G401.6 (cell line): ENCODE data around the gene LRRC4.

Experiments used
- FAIRE-seq: peaks from 2 replicates; lab custom pipeline; 2012; peaks lifted over from hg19 to GRCh38; lab: Jason Lieb, UNC

LRRC4 gene

DNA sequence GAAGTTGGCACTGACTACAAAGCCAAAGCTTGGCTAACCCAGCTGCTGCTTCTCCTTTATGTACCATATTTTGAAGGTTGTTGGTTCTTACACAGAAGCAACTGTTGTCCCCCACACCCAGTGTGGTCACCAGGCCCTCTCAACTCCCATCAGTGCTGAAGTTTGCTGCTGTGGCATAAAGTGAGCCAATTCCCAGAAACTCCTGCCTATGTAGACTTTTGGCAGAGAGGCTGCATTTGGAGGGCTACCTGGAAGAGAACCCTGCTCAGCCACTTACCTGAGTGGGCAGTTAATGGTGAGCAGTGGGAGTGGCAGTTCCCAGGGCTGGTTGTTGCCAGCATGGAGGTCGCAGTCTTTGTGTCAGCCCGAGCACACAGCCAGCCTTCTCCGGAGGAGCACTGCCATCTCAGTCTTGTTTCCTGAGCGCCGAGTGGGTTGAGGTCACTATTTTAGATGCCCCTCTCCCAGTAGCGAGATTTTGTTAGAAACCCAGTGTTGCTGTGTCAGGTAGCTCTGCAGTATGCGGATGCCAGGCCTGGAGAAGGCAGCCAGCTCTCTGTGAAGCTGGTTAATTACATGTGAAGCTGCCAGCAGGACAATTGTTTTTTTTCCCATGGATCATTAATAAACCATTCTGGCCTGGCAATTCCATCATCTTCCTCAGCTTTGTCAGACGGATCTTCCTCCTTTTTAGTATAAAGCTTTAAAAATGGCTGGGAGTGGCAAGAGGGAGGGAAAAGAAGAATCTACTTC is 24.5 kb downstream of the LRRC4 start:
- FAIRE-seq: no peak

DNA sequence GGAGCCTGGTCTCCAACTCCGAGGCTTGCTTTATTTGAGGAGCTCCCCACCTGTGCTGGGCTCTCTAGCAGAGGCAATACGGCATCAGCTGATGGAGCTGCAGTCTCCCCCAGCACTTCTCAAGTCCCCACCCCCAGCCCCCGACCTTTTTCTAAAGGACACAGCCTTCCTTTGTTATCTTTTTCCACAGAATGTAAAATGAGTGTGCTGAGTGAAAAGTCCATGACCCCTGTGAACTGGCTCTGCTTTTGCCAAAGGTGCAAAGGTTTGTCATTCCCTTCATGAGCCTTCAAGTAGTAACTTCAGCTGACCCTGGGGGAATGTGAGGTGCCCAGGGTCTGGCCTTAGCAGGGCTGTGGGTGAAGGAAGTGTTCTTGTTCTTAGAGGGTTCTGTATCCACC is 25.5 kb downstream of the LRRC4 start:
- FAIRE-seq: no peak

DNA sequence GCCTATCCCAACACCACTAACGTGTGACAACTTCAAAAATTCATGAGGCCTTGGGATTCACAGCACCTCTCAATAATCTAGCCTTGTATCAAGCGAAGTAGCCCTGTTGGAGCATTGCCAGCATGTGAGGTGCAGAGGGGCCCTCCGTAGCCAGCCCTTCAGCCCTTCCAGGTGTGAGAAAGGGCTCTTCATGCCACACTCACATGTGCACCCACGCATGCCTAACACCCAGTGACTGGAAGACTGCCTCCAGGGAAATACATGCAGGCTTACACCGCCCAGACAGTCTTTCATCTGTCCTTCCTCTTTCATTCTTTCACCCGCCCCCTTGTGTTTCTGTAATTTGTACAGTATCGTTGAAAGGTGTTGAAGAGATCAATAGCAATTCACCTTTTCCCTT is 26.1 kb downstream of the LRRC4 start:
- FAIRE-seq: no peak

DNA sequence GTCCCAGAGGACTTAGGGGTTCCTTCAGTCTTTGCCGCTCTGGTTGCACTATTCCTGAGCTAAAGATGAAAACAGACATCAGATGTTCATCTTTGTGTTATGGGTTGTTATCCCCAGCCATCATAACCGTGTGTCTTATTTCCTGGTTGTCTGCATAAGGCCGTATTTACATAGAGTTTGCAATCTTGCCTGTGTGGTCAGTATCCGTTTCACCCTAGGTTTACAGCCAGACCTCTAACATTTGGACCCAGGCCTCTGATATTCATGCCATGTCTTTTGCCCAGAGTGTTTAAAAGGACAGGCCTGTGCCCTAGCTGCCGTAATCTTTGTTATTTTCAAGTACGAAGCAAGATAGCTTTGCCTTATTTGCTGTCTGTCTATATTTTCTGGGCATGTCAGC is 26.6 kb downstream of the LRRC4 start:
- no peak for FAIRE-seq

DNA sequence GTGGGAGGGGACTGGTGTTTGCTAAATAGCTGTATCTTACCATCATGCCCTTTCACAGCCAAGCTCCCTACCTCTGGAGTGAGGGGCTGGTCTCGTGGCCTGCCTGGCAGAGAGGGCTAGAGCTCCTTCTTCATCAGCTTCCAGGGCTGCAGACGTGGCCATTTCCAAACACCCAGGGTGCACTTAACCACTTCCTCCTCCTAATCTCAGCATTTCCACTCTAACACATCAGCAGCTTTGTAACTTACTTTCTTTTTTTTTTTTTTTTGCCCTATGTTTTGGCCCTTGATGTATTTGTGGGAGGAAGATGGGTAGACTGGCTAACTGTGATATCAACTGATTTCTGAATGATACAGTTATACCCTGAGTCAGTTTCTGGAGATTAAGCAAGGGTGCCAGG is 27.4 kb downstream of the LRRC4 start:
- FAIRE-seq: no peak

DNA sequence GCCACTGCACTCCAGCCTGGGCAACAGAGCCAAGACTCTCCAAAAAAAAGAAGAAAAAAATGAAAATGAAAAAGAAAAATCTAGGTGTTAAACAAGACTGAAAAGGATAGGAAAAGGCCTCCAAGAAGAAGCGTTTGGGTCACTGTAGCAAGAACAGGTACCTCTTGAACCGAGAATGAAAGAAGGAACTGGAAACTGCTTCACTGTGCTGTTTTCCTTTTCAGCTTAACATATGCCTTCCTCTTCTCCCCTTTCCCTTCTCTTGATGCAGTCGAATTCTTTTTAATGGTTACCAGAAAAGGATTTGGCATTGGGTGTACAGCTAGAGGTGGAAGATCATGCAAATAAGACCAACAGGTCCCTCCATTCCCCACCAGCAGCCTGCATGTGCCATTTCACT is 28.1 kb downstream of the LRRC4 start:
- no peak for FAIRE-seq

DNA sequence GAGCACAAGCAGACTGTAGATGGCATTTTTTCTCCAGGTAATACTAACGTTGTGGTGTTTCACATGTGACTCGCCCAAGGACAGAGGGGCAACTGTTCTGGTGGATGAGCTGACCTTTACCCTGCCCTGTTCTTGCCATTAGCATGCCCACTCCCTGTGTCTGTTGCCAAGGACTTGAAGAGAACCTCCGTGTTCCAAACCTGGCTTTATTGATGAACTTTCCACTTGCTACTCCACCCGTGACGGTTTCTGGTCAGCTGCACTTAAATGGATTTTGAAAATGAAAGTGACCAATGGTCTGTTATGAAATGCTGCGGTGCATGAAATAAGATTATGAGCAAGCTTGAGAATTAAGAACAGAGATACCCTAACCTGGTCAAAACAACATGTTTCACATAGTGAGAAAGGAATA is 30.4 kb downstream of the LRRC4 start:
- FAIRE-seq: no peak

DNA sequence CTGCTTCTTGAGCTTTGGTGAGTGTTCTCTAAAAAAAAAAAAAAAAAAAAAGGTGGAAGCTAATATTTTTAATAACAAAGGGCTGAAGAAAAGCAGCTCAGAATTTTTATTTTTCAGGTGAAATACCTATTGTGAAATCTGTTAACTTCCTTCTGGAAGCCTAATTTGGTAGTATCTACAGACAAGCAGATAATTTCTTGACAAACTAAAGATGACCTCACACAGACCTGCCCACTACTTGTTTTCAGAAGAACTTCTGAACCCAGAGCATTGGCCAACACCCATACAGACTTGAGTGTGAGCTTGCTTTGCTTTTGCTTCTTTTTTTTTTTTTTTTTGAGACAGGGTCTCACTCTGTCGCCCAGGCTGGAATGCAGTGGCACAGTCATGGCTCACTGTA is 31.2 kb downstream of the LRRC4 start:
- no peak for FAIRE-seq

DNA sequence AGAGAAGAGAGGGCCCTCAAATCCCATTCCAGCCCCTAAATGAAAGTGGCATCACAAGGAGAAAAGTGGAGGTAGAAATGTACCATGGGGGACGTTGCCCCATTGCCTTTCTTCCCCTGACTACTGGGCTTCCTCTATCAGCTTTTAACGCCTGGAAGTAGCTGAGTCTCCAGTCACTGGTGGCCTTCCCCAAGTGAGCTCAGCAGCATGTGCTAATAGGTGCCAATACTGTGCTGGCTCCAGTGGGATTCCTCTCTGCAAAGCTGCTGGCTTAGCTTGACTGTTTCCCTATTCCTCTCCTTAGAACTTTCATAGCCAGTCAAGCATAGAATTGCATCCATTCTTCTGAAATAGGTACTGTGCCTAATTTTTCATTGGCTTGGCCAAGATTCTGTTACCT is 32.6 kb downstream of the LRRC4 start:
- FAIRE-seq: no peak

DNA sequence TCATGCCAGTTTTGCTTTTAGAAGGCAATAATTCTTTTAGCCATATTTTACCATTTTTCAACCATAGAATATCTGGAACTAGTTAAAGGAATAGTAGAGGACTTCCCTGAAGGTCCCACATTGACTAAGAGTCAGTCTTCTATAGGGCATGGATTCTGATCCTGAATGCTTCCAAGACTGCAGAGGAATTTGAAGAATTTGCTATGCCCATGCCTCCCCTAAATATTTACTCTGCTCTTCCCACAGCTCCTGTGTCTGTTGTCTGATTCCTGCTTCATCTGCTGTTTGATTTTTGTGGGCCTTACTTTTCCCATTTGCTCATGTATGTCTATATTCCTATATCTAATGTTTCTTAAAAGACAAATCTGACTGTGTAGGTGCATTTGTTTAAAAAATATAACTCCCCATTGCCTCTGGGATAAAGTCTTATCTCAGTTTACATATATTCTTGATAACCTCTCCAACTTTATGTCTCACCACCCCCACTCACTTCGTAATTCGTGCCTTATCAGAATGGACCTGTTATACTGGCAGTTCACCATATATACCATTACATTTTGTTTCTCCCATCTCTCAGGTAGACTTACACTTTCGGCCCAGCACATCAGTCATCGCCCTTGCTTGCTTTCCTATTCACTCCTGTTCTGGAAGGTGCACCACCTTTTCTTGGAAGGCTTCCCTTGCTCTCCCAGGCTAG is 33.9 kb downstream of the LRRC4 start:
- FAIRE-seq: no peak

DNA sequence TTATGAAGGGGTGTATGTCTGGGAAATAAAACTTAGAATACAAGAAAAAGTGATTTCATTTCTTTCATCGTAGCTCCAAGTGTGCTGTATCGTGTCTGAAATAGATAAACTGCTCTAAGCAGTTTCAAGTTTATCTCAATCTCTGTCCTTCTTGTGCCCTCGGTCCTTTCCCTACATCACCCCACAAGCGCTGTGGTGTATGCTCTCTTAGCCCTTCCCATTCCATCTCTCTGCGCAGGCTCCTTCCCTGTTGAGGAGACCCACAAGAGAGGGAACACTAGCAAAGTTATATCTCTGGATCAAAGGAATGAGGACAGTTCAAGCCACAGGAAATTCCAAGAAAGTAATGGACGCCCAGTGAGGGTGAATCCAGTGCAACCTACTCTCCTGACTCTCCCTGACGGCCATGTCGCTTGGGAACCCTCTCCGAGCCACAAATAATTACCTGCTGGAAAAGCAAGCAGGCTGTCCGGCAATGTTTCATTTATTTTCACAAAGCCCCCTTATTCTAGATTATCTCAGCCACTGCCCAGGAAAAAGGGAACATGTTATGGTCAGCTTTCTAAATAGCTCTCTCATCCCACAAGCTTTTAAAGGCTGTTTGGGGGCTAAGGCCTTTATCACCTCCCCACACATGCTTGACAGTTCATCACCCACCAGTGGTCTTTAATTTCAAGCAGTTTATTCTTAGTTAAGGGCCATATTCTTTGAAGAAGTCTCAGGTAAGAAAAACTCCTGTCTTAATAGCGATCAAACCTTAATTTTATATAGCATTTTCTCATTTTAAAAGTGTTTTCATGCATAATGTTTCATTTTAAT is 34.8 kb downstream of the LRRC4 start:
- FAIRE-seq: no peak

DNA sequence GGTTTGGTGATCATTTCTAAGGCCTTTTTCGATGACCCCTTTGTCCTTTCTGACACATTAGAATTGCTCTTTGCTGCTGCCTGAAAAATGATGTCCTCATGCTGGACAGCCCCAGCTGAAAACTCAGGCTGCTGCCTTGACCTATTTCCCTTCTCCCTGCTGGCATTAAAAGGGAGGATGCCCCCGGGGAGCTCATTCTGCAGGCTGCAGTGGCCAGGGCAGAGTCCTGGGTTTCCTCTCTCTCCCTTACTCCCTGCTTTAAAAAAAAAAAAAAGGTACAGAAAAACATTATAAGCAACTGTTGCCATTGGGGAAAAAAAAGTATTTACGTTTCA is 35.4 kb downstream of the LRRC4 start:
- no peak for FAIRE-seq

DNA sequence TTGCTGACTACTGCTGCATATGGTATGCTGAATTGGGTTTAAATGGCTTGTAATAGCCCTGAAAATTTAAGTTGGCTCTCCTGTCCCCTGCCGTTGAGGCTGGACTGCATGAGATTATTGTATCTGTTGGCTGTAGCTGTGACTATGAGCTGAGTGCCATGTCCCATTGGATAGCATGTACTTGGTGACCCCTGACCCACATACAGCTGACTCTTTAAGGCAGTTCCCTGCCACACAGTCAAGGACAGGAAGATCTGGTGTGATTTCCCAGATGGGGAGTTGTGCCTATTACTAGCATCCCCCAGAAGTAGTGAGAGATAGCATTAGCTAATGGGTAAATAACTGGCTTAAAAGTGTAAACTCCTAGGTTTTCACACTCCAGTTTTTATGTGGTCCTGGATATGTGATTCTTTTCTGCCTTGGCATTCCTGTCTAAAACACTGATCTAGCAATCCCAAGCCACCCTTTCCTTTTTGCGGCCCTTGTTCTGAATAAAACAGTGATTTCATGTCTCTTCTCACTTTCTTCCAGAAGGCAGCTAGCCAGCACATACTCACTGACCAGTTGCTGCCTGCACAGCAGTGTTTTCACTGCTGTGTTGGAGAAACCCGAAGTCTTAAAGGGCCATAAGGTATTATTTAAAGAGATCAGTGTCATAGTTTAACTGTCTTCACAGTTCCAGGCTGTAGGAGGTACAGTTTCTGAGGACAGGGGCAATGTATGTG is 35.9 kb downstream of the LRRC4 start:
- no peak for FAIRE-seq

DNA sequence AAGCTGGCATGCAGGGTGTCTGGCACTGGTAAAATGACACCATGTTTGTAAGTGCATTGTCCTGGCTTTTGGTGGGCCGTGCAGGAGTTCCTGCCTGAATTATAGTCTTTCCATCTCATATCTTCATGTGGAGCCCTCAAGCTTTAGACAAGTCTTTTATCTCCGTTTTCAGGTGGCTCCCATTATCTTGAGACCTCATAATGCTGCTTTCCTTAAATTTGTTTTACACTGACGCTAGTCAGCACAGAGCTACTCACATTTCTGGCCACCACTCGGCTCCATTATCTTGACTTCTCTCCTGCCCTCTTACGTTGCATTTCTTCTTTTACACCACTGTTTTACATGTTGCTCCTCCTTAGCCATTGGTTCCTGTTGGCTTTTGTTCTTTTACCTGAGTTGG is 37.2 kb downstream of the LRRC4 start:
- no peak for FAIRE-seq

DNA sequence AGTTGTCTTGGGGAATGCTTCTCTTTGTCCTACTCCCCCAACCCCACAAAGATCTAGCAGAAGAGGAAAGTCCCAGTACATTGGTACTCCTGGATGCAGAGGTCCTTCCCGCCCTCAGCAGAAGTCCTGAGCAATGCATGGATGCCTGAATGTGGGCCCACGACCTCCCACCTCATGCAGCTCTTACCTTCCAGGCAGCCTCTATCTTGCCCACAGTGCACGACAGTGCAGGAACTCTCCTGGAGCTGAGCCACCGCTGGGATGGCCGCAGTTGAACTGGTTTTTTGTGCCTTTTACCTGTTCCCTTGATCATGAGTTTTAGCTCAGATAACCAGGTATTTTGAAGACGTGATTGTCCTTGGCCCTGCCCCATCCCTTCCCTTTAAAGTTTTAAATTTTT is 37.9 kb downstream of the LRRC4 start:
- FAIRE-seq: no peak

DNA sequence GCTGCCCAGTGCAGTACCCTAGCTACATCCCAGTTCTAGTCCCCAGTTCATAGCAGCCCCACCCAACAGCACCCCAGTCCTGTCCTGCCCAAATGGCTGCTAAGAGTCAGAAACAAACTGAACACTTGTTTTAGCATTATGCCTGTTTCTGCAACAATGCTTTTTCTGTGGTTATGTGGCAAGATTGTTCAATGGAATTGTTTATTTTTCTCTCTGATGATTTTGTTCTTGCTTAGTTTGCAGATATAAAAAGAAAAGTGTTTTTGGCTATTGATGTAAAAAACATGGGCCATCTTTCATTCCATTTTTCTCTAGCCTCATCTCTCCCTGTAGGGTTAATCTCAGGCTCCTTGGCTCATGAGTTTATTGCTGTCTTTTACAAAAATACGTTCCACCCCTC is 42.5 kb downstream of the LRRC4 start:
- FAIRE-seq: no peak

DNA sequence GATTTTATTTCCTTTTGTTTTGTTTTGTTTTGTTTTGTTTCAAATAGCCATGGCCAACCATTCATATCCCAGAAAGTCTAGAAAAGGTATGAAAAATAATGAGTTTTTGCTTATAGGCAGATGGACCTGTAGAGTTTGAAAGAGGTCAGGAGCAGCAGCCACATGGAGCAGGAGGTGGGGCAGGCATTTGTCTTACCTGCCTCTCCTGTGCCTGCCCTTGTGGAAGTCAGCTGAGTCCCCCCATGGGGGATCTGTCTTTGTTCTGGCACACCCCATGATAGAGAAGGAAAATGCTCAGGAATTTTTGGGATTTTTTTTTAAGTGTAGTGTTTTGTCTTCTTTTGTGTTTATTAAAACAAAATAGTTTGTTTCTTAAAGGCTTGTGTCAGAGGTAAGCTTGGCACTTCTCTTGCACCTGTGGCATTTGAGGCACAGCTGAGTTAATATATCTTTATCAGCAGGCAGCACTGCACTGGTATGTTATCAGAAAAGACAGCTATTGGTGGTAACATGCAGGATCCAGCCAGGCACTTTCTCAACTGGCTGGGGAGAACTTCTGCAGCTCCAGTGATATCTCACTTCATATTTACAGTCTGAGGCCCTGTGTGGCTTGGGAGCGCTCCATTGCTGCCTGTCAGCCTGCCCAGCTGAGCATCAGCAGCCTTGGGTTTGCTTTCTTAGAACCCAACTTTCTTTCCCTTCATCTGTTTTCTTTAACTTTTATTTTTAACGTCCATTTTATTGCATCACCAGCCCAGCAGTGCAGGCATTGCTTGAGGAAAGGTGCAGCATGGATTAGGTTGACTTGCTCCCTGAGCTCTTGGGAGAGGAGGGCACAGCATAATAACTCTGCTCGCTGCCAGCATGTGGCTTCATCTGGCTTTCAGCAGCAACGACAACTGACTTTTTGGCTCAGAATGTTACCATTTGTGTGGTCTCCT is 44.4 kb downstream of the LRRC4 start:
- no peak for FAIRE-seq

DNA sequence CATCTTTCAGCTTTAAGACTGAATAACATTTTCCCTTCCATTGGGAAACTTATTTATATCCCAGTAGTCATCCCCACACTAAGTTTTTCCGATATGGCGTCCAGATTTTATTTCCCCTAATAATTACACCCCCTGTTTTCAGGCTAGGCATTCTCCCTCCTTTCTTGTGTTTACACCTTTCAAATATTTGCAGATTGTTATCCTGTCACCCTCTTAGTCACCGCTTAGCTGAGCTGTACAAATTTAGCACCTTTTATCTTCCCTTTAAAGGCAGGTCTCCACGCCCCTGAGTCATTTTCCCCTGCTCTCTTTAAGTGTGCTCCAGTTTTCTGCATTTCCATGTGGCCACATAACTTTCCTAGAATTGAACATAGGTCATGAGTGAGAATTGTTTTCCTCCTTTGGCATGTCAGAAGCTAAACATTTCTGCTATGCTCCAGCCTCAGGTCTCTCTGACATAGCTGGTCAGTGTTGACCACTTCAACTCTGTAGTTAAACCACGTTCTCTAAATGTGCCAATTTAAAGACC is 47.4 kb downstream of the LRRC4 start:
- FAIRE-seq: no peak

DNA sequence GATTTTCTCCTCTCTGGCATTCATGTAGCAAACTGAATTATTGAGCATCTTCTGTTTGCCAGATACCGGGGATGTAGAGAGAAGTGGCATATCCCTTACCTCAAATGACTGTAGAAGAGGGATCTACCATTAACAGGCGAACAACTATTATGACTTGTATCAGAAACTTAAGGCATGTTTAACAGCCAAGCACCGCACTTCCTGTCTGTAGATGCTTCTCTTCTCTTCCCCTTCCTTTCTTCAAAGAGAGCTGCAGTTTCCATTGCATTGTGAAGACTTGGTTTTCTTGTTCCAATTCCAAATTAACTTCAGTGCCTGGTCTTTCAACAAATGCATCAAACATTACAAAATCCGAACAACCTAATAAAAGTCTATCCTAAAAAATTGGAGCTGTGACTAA is 49.3 kb downstream of the LRRC4 start:
- FAIRE-seq: no peak

DNA sequence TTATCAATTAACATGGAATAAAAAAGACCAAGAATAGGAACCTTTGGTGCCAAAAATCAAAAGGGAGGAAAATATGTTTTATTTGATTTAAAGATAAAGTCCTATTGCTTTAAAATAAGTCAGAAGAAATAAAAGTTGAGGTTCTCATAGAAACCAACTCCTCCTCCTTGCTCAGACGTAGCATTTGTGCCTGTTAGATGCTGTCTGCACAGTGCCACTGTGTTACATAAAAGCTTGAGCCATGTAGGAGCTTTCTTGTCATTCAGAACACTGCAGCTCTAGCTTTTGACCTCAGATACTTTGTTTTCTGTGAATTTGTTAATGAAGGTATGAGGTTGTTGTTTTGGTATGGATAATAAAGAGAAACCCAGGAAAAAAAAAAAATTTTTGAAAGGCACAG is 50.3 kb downstream of the LRRC4 start:
- FAIRE-seq: no peak

DNA sequence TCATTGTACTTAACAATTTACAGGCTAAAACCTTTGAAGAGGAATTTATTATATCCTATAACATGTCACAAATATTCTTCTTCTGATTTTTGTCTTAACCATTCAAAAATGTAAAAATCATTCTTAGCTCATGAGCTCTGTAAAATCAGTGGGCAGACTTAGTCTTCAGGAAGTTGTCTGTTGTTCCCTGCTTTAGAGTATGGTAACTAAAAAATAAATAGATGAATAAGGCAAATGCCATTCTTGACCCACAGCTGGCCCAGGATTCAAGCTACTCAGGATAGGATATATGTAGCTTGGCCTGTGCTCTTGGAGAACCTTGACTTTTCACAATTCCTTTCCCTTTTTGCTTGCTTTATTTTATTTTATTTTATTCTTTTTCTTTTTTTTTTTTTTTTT is 51.5 kb downstream of the LRRC4 start:
- no peak for FAIRE-seq
